Lower lobe of right lung (tissue), 2 donors: Measurements from ENCODE around the gene FSTL1. TPM values are rescaled to one million over a fixed set of nuclear protein-coding genes. Genes with fewer than 3 reads are reported as not detected.

Experiments used
- ATAC-seq, 2 donors: fragments of 200-7000 bp; cut with Tn5 transposase; one replicate each; pipeline ENCODE4 v1.9.1; 2020 to 2022; ENCODE audit warnings: mild to moderate bottlenecking in 2 of 2, moderate library complexity in 2 of 2
- DNase-seq: peaks from one replicate; pipeline ENCODE4 v3.0.0-alpha.2; 2020
- H3K27ac ChIP-seq: fragments of 200-600 bp; one replicate; pipeline ENCODE4 v1.8.0; 2022
- H3K27me3 ChIP-seq: fragments of 200-600 bp; one replicate; pipeline ENCODE4 v1.8.0; 2022; ENCODE audit warnings: low read depth
- H3K36me3 ChIP-seq: fragments of 200-600 bp; one replicate; pipeline ENCODE4 v1.8.0; 2022; ENCODE audit warnings: mild to moderate bottlenecking
- H3K4me1 ChIP-seq: fragments of 200-600 bp; one replicate; pipeline ENCODE4 v1.8.0; 2022
- H3K4me3 ChIP-seq: fragments of 200-600 bp; one replicate; pipeline ENCODE4 v1.8.0; 2022; ENCODE audit warnings: mild to moderate bottlenecking
- H3K9me3 ChIP-seq: fragments of 200-600 bp; one replicate; pipeline ENCODE4 v1.8.0; 2022
- intact Hi-C: fragments of 100-400 bp; cut with DNase I; formaldehyde crosslinking; loops from one replicate; pipeline ENCODE4 v1.11.0; 2022
- total RNA-seq: library from RNA; stranded (reverse); fragmentation: NEBNext Ultra II Directional; extraction: Animal tissue kit (Norgen Biotek cat#: 25700); gene quantifications from one replicate; pipeline ENCODE4 v1.2.1, GENCODE V29; 2021
- TF ChIP-seq, protein P1 (sequence below): fragments of 200-600 bp; IDR thresholded peaks from one replicate; pipeline ENCODE4 v1.8.0; 2022; ENCODE audit warnings: antibody characterized with exemption, mild to moderate bottlenecking
- donor health status: DM: no; HTN: yes; CAD: no; lungs with severe emphysema.

FSTL1 gene
- total RNA-seq, 1 donor from 2014 or later: 233 TPM

DNA sequence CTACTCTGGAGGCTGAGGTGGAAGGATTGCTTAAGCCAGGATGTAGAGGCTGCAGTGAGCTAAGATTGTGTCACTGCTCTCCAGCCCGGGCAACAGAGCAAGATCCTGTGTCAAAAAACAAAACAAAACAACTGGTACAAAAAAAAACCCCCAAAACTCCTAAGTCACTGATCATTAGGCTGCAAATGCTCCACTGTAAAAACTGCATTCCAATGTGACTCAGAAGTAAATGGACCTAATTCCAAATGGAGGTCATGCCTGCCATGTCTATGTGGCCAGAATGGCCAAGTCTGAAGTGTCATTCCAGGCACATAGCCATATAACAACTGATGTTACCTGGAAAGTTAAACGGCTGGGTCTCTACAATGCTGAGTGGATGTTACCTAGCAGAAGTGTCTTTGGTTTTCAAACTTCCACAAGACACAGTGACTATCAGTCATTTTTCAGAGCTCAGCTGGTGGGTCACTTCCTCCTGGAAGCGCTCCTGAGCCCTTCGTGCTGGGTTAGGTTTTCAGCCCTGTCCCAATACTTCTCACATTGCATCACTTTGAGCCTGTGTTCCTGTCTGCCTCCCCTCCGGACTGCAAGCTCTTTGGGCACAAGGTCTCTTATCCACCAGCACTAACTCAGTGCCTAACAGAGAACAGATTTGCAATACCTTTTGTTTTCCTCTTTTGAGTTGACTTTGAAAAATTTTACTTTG is 10.6 kb downstream of the FSTL1 start:
- Histone ChIP-seq H3K27ac (peak overlapping the region; percentile 26), H3K36me3 (no peaks in the 10 kb centered on the region), H3K4me3 (no peak overlapping the region), H3K4me1 (peaks cover 70% of the 10 kb centered on the region), H3K9me3 (no peaks in the 10 kb centered on the region), H3K27me3 (no peaks in the 10 kb centered on the region)
- ATAC-seq (no peak), DNase-seq (no peak)
- TF ChIP-seq, protein P1, sequence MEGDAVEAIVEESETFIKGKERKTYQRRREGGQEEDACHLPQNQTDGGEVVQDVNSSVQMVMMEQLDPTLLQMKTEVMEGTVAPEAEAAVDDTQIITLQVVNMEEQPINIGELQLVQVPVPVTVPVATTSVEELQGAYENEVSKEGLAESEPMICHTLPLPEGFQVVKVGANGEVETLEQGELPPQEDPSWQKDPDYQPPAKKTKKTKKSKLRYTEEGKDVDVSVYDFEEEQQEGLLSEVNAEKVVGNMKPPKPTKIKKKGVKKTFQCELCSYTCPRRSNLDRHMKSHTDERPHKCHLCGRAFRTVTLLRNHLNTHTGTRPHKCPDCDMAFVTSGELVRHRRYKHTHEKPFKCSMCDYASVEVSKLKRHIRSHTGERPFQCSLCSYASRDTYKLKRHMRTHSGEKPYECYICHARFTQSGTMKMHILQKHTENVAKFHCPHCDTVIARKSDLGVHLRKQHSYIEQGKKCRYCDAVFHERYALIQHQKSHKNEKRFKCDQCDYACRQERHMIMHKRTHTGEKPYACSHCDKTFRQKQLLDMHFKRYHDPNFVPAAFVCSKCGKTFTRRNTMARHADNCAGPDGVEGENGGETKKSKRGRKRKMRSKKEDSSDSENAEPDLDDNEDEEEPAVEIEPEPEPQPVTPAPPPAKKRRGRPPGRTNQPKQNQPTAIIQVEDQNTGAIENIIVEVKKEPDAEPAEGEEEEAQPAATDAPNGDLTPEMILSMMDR: no peak
- intact Hi-C loops: no loop called here

DNA sequence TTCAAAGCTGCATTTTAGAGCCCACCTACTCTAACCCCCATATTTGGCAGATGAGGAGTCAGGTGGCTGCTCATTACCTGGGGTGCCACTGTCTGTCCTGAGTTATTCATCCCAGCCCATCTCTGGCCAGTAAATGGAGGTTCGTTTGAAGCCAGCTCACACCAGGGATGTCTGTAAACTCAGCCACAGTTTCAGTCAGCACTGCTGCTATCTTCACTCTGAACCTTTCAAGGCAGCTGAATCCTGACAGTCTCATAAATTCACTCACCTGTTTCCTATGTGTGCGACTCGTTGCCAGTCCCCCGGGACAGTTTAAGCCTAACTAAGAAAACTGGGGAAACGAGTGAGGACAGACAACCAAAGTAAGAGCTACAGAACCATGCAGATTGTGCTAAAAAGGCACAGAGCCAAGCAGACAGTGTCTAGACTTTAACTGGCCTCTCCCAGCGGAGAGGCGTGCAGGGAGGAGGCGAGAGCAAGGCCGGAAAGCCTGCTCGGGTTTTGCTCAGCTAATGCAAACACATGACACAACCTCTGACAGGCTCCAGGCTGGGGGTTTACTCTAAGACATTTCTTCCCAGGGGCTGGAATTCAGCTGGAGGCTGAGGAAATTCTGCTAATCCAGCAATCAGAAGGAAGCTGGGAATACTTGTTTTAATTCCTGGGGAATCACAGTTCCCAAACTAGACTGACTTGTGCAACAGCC is 12.0 kb downstream of the FSTL1 start:
- no peaks in the 10 kb centered on the region for H3K27me3 ChIP-seq
- no peak overlapping the region for H3K4me3 ChIP-seq
- intact Hi-C loops: no loop called here
- peaks cover 67% of the 10 kb centered on the region for H3K4me1 ChIP-seq
- H3K27ac ChIP-seq: peak overlapping the region; percentile 44
- no peaks in the 10 kb centered on the region for H3K36me3 ChIP-seq
- ATAC-seq (peak; percentile 74 to 76), DNase-seq (peak; percentile 53)
- TF ChIP-seq, protein P1: no peak
- no peaks in the 10 kb centered on the region for H3K9me3 ChIP-seq

DNA sequence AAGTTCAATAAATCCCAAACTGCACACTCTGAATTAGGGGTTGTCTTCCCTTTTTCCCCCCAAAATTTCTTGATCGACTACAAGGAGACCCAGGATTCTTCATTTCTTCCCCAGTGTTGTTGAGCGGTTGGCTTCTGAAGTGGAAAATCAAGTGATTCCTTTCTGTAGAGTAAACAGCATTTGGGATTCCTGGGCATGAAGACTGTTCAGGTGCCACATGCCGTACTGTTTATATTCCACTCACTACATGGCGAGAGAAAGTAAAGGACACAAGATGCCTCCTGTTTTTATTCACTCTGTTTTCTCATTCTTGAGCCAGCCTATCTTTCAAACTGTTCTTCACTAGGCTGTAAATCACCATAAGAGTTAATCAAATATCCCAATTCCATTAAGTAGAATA is 12.6 kb downstream of the FSTL1 start:
- DNase-seq (no peak), ATAC-seq (peak; percentile 25 to 62)
- no peaks in the 10 kb centered on the region for H3K36me3 ChIP-seq
- H3K27me3 ChIP-seq: no peaks in the 10 kb centered on the region
- H3K4me3 ChIP-seq: no peak overlapping the region
- peaks cover 61% of the 10 kb centered on the region for H3K4me1 ChIP-seq
- TF ChIP-seq, protein P1: no peak
- H3K9me3 ChIP-seq: no peaks in the 10 kb centered on the region
- H3K27ac ChIP-seq: peak overlapping the region; percentile 44
- intact Hi-C loops: no loop called here

DNA sequence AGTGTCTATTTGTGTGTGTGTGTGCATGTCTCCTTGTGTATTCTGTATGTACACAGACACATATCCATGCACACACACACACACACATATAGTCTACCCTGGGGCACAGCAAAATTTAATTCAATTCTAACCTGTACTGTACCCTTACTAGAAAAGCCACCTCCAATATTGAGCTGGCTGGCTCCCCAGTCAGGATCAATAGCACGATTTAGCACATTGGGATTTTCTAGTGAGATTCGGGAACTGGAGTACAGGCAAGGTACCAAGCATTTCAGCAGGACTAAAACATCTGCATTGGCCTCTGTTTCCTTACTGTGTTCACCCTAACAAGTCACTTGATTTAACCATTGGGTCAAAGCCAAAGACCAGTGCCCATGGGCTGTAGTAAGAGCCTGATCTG is 13.2 kb downstream of the FSTL1 start:
- TF ChIP-seq, protein P1: no peak
- no peaks in the 10 kb centered on the region for H3K27me3 ChIP-seq
- no peak overlapping the region for H3K4me3 ChIP-seq
- ATAC-seq: no peak
- H3K9me3 ChIP-seq: no peaks in the 10 kb centered on the region
- DNase-seq: no peak
- no peaks in the 10 kb centered on the region for H3K36me3 ChIP-seq
- intact Hi-C loops: no loop called here
- peaks cover 63% of the 10 kb centered on the region for H3K4me1 ChIP-seq
- H3K27ac ChIP-seq: no peak overlapping the region

DNA sequence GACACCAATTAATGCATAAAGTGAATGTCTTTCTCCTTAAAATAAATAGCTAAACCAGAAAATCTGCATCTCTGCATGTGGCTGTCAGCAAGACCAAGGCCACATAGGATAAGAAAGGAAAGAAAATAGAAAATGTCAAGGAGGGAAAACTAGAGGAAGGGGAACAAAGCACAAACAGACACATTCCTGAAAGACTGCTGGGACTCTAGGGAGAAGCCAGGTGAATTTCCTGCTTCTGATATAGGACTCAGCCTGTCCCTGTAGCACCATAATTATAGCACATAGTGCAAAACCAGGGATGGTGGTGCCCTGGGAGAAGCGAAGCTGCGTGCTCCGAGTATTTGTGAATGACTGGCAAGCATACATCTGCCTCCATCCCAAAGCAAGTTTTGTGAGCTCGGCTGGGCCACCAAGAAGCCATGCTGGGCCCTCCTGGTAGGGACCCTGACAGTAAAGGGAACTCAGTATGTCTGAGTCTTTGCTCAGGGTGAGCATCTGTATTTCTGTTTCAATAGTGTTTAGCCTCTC is 14.2 kb downstream of the FSTL1 start:
- Histone ChIP-seq H3K36me3 (no peaks in the 10 kb centered on the region), H3K4me1 (peaks cover 72% of the 10 kb centered on the region), H3K27me3 (no peaks in the 10 kb centered on the region), H3K4me3 (no peak overlapping the region), H3K9me3 (no peaks in the 10 kb centered on the region), H3K27ac (no peak overlapping the region)
- ATAC-seq: no peak
- intact Hi-C loops: no loop called here
- TF ChIP-seq, protein P1: no peak
- DNase-seq: no peak
